Measurements from ENCODE around the gene CALHM4. TPM values are rescaled to one million over a fixed set of nuclear protein-coding genes. Genes with fewer than 3 reads are reported as not detected.

The CALHM4 gene
- total and polyA plus RNA-seq, 2 of the 8 experiments (the other 6 are each of a cell fraction or from before 2014, with no cell fraction given), result not detected

GRCh38 chr6:116563830-116564229 is 10.3 kb downstream of the CALHM4 start:
- Histone ChIP-seq H4K5ac (ENCODE audit: insufficient read length, low read depth, low read length) (no peak overlapping the region), H2AFZ (ENCODE audit: low read length) (no peak overlapping the region), H3K23me2 (ENCODE audit: low read depth, low read length) (no peaks in the 10 kb centered on the region), H3K23ac (ENCODE audit: insufficient read length) (no peak overlapping the region), H3K4me3 (ENCODE audit: extremely low read depth in 1 of 4, insufficient read depth in 2 of 4, low read depth in 3 of 4, low read length in 4 of 4) (no peak overlapping the region), H3K36me3 (ENCODE audit: control insufficient read depth in 2 of 4, insufficient read depth in 4 of 4, low read length in 3 of 4) (no peaks in the 10 kb centered on the region), H3K27ac (ENCODE audit: low read depth, low read length) (no peak overlapping the region), H3K27me3 (replicated peaks in 1 of 4; ENCODE audit: control insufficient read depth in 3 of 4, extremely low read depth in 1 of 4, insufficient read depth in 3 of 4, low read length in 3 of 4) (no peaks in the 10 kb centered on the region), H3K79me2 (ENCODE audit: control insufficient read depth in 1 of 2, insufficient read depth in 2 of 2, low read length in 2 of 2) (no peaks in the 10 kb centered on the region), H2BK20ac (ENCODE audit: low read length) (no peak overlapping the region), H4K20me1 (replicated peaks in 1 of 2; ENCODE audit: control insufficient read depth in 1 of 2, insufficient read depth in 2 of 2, low read length in 2 of 2) (no peaks in the 10 kb centered on the region), H3K9me3 (ENCODE audit: insufficient read depth in 2 of 2, low read depth in 1 of 2, low read length in 1 of 2) (no peaks in the 10 kb centered on the region), H3K56ac (replicated peaks; ENCODE audit: insufficient read length, low read depth, low read length) (no peak overlapping the region), H3K9ac (replicated peaks in 1 of 4; ENCODE audit: extremely low read depth in 1 of 4, low read depth in 3 of 4, low read length in 3 of 4) (no peak overlapping the region), H3K4me2 (ENCODE audit: insufficient read depth in 1 of 2, low read depth in 2 of 2, low read length in 2 of 2) (no peak overlapping the region), H2BK15ac (ENCODE audit: low read length) (no peak overlapping the region), H2BK12ac (ENCODE audit: low read depth, low read length) (no peak overlapping the region), H2AK5ac (ENCODE audit: low read depth, low read length) (no peak overlapping the region), H3K79me1 (ENCODE audit: low read depth, low read length) (no peaks in the 10 kb centered on the region), H2BK120ac (replicated peaks; ENCODE audit: low read depth, low read length) (no peak overlapping the region), H4K8ac (ENCODE audit: extremely low read depth, insufficient read depth, low read length) (no peak overlapping the region), H3K14ac (ENCODE audit: insufficient read length) (no peak overlapping the region), H3K18ac (ENCODE audit: extremely low read depth, low read length) (no peak overlapping the region), H3K4ac (replicated peaks; ENCODE audit: insufficient read length, low read depth, low read length) (no peak overlapping the region), H3K4me1 (replicated peaks in 1 of 4; ENCODE audit: control insufficient read depth in 3 of 4, insufficient read depth in 4 of 4, low read length in 3 of 4) (no peaks in the 10 kb centered on the region), H4K91ac (replicated peaks; ENCODE audit: insufficient read length, low read length) (no peak overlapping the region), H2BK5ac (ENCODE audit: low read depth, low read length) (no peak overlapping the region)
- POLR2A ChIA-PET (ENCODE audit: partially characterized antibody), result no interaction called here
- CTCF ChIA-PET (ENCODE audit: partially characterized antibody), result interaction anchor here (1.0 to 6.7 kb wide), 22 partner anchors 7 to 346 kb away, joined by 3 to 59 read pairs (median 7); partner anchors contain the start of genes CALHM4, CALHM5, RWDD1 and TRAPPC3L
- 89% methylated on average over 9 of the region's 9 CpGs; no CpG with 5 or more reads in 1 of the 2 experiments for WGBS, 2 experiments (ENCODE audit: extremely low coverage in 1 of 2, insufficient coverage in 1 of 2, insufficient read length in 1 of 2, insufficient replicate concordance in 2 of 2, low coverage in 1 of 2, low lambda C conversion rate in 2 of 2, missing lambda C conversion rate in 1 of 2)
- FAIRE-seq, result no peak
- no peak for DNase-seq (ENCODE audit: low read depth in 1 of 2, low spot score in 2 of 2)
- no peak for TF ChIP-seq PHF8 (conservative IDR thresholded peaks at IDR 0.05; ENCODE audit: low read depth, low read length)
- TF ChIP-seq RFX5 (IDR thresholded peaks at IDR 0.05; ENCODE audit: borderline replicate concordance, low read depth, low read length), result no peak
- TF ChIP-seq CTBP2 (IDR thresholded peaks at IDR 0.05; ENCODE audit: borderline replicate concordance, insufficient read depth, insufficient read length, low read length), result no peak
- no peak for TF ChIP-seq SUZ12 (IDR thresholded peaks at IDR 0.05; ENCODE audit: low read length)
- TF ChIP-seq EZH2 (IDR thresholded peaks at IDR 0.05; ENCODE audit: low read depth, low read length, severe bottlenecking), result no peak
- no peak for TF ChIP-seq CHD1 (IDR thresholded peaks at IDR 0.05; ENCODE audit: low read depth, low read length)
- no peak for TF ChIP-seq GTF2F1 (IDR thresholded peaks at IDR 0.05; ENCODE audit: borderline replicate concordance, low read depth, low read length)
- TF ChIP-seq CHD2 (IDR thresholded peaks at IDR 0.05; ENCODE audit: low read length), result no peak
- no peak for TF ChIP-seq TEAD4 (IDR thresholded peaks at IDR 0.05; ENCODE audit: low read depth, low read length)
- no peak for TF ChIP-seq SIX5 (IDR thresholded peaks at IDR 0.05; ENCODE audit: low read depth, low read length)
- TF ChIP-seq CEBPB (IDR thresholded peaks at IDR 0.05; ENCODE audit: low read depth, low read length), result no peak
- TF ChIP-seq SP2 (IDR thresholded peaks at IDR 0.05; ENCODE audit: low read length), result no peak
- TF ChIP-seq EGR1 (IDR thresholded peaks at IDR 0.05; ENCODE audit: borderline replicate concordance, low read depth, low read length), result no peak
- TF ChIP-seq CBX5 (IDR thresholded peaks at IDR 0.05; ENCODE audit: low read depth, low read length), result no peak
- no peak for TF ChIP-seq GABPA (IDR thresholded peaks at IDR 0.05; ENCODE audit: borderline replicate concordance, insufficient read depth, low read length)
- no peak for TF ChIP-seq BCL11A (IDR thresholded peaks at IDR 0.05; ENCODE audit: low read depth in 2 of 2, low read length in 2 of 2)
